Trophoblast cell (in vitro differentiated cells and primary cell): ENCODE measurements around the gene USP6. TPM values are rescaled to one million over a fixed set of nuclear protein-coding genes. Genes with fewer than 3 reads are reported as not detected.
"Not testable (repeated sequence)": the region's sequence is repeated elsewhere in the genome, so short reads cannot be mapped to it uniquely, and the experiment has no call there.

Experiments
- DNase-seq, 2 donors: peaks; one replicate each; pipeline ENCODE4 v3.0.0-alpha.2; 2016
- H2AFZ ChIP-seq: 2 replicates; pipeline ENCODE4 v1.6.1; 2013; ENCODE audit warnings: low read length, moderate library complexity, mild to moderate bottlenecking; ENCODE audit not compliant: insufficient read depth, poor library complexity
- H2AK5ac ChIP-seq: 2 replicates; pipeline ENCODE4 v1.6.1; 2013; ENCODE audit warnings: mild to moderate bottlenecking, low read length
- H2BK120ac ChIP-seq: 2 replicates; pipeline ENCODE4 v1.6.1; 2013; ENCODE audit warnings: low read length, mild to moderate bottlenecking, moderate library complexity; ENCODE audit not compliant: insufficient read depth, poor library complexity
- H2BK12ac ChIP-seq: 2 replicates; pipeline ENCODE4 v1.6.1; 2013; ENCODE audit warnings: mild to moderate bottlenecking, low read length, moderate library complexity
- H2BK5ac ChIP-seq: 2 replicates; pipeline ENCODE4 v1.6.1; 2013; ENCODE audit warnings: low read length, low read depth, moderate library complexity, mild to moderate bottlenecking; ENCODE audit not compliant: poor library complexity
- H3K14ac ChIP-seq: 2 replicates; pipeline ENCODE4 v1.6.1; 2013; ENCODE audit warnings: mild to moderate bottlenecking, low read length
- H3K18ac ChIP-seq: 2 replicates; pipeline ENCODE4 v1.6.1; 2013; ENCODE audit warnings: mild to moderate bottlenecking, low read length
- H3K23ac ChIP-seq: 2 replicates; pipeline ENCODE4 v1.6.1; 2013; ENCODE audit warnings: low read length
- H3K27ac ChIP-seq: 2 replicates; pipeline ENCODE4 v1.5.1; 2013; ENCODE audit warnings: low read depth, mild to moderate bottlenecking, inconsistent platforms, low read length, moderate library complexity
- H3K27me3 ChIP-seq: 2 replicates; pipeline ENCODE4 v1.6.1; 2013; ENCODE audit warnings: inconsistent platforms, mild to moderate bottlenecking, low read length, moderate library complexity; ENCODE audit not compliant: insufficient read depth
- H3K36me3 ChIP-seq, 2 experiments: 1 replicate in 1 of 2; 2 replicates in 1 of 2; pipeline ENCODE4 v1.6.1; 2013; ENCODE audit warnings: low read length in 2 of 2, mild to moderate bottlenecking in 2 of 2, moderate library complexity in 1 of 2; ENCODE audit not compliant: insufficient read depth in 2 of 2, control insufficient read depth in 1 of 2
- H3K4ac ChIP-seq: 2 replicates; pipeline ENCODE4 v1.6.1; 2013; ENCODE audit warnings: low read depth, mild to moderate bottlenecking, low read length, moderate library complexity
- H3K4me1 ChIP-seq, 2 experiments: 1 replicate in 1 of 2; 2 replicates in 1 of 2; pipeline ENCODE4 v1.6.1; 2013; ENCODE audit warnings: low read length in 2 of 2, mild to moderate bottlenecking in 2 of 2, moderate library complexity in 1 of 2; ENCODE audit not compliant: insufficient read depth in 2 of 2, control insufficient read depth in 1 of 2
- H3K4me2 ChIP-seq: 2 replicates; pipeline ENCODE4 v1.6.1; 2013; ENCODE audit warnings: inconsistent platforms, mild to moderate bottlenecking, low read length, moderate library complexity
- H3K4me3 ChIP-seq: 2 replicates; pipeline ENCODE4 v1.5.1; 2013; ENCODE audit warnings: mild to moderate bottlenecking, low read depth, low read length, inconsistent platforms
- H3K79me1 ChIP-seq: one replicate; pipeline ENCODE4 v1.6.1; 2013; ENCODE audit warnings: low read length
- H3K79me2 ChIP-seq: 2 replicates; pipeline ENCODE4 v1.6.1; 2013; ENCODE audit warnings: low read length, mild to moderate bottlenecking; ENCODE audit not compliant: control insufficient read depth, insufficient read depth, poor library complexity
- H3K9ac ChIP-seq: 2 replicates; pipeline ENCODE4 v1.6.1; 2013; ENCODE audit warnings: mild to moderate bottlenecking, low read length
- H3K9me3 ChIP-seq: 2 replicates; pipeline ENCODE4 v1.6.1; 2013; ENCODE audit warnings: low read depth, mild to moderate bottlenecking, control low read depth, inconsistent platforms, low read length; ENCODE audit not compliant: insufficient read depth
- H4K12ac ChIP-seq: 2 replicates; pipeline ENCODE4 v1.6.1; 2013; ENCODE audit warnings: low read depth, mild to moderate bottlenecking, low read length, moderate library complexity
- H4K8ac ChIP-seq: 2 replicates; pipeline ENCODE4 v1.6.1; 2013; ENCODE audit warnings: low read depth, mild to moderate bottlenecking, low read length, moderate library complexity
- H4K91ac ChIP-seq: one replicate; pipeline ENCODE4 v1.6.1; 2013; ENCODE audit warnings: low read depth, mild to moderate bottlenecking, low read length, moderate library complexity
- WGBS: extraction: QIAGEN DNeasy Blood & Tissue Kit; methylation state at CpG from one replicate; pipeline ENCODE4 v1.1.7; 2013; ENCODE audit warnings: missing lambda C conversion rate; ENCODE audit not compliant: insufficient read length, insufficient coverage; ENCODE audit errors: extremely low coverage; 5-methylcytosine and 5-hydroxymethylcytosine counted together
- polyA plus RNA-seq: library from polyadenylated mRNA; stranded (reverse); fragments of 200-250 nt; gene quantifications from 2 replicates; pipeline ENCODE4 v1.2.3, GENCODE V29; 2013

The USP6 gene
- not detected in 2 replicates for polyA plus RNA-seq

DNA sequence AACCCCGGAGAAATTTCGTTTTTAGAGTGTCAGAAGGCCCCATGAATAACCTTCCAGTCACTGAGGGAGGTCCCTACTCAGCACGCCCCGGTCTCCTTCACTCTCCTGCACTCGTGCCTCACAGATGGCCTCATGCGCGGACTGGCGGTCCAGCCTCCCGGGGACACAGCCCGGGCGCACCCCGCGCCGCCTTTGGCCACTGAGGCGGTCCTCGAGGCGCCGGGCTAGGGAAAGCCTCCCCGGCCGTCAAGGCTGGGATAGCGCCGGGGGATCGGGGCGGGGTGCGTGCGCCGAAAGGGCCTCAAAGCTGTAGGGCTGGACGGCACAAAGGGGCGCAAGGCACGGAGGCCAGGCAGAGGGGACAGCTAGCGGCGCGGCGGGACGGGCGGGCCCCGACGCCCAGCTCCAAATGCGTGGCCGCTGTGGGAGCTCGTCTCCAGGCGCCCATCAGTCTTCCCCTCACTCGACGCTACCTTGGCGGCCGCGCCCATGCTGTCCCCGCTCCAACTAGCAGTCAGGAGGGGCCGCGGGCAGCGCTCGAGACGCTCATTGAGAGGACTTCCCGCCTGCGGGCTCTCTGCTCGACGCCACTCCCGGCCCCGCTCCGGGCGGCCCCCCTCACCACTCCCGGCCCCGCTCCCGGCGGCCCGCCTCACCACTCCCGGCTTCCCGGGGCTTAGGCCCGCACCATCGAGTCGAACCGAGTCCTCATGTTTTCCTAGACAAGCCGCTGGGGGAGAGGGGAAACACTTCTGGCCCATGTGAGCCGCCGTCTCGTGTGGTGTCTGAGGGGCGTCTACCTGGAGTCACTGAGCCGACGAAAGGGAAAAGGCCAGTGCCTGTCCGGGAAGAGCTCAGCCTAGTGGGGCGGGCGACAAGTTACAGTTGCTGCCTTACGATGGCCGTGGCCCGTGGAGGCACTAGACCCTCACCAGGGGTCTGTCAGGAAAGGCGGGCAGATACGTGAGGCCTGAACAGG lies at the start of gene USP6:
Gene USP6, plus strand, starts transcription at position 360 of the 979 bp plus-strand sequence. CDS start 14,336 bp downstream, outside the sequence.
- Histone ChIP-seq H3K27ac (no peak within 1 kb of the TSS), H2AFZ (no peak within 1 kb of the TSS), H3K4me2 (no peak within 1 kb of the TSS), H2AK5ac (no peak within 1 kb of the TSS), H2BK120ac (no peak within 1 kb of the TSS), H3K79me1 (peaks cover 8% of the 10 kb centered on the region), H3K4me3 (no peak within 1 kb of the TSS), H4K8ac (no peak within 1 kb of the TSS), H3K23ac (no peak within 1 kb of the TSS), H2BK5ac (no peak within 1 kb of the TSS), H2BK12ac (no peak within 1 kb of the TSS), H3K36me3 (no peaks in the 10 kb centered on the region), H3K14ac (no peak within 1 kb of the TSS), H4K12ac (no peak within 1 kb of the TSS), H3K79me2 (peaks cover 8% of the 10 kb centered on the region), H3K18ac (no peak within 1 kb of the TSS), H3K4ac (no peak within 1 kb of the TSS), H3K9me3 (peaks cover 8% of the 10 kb centered on the region), H3K4me1 (peaks cover 0 to 1% of the 10 kb centered on the region in 2 experiments), H3K27me3 (no peaks in the 10 kb centered on the region), H3K9ac (no peak within 1 kb of the TSS), H4K91ac (no peak within 1 kb of the TSS)
- no CpG with 5 or more reads among the region's 87 CpGs for WGBS
- DNase-seq, result no peak

GRCh38 chr17:5068236-5068635 lies 47.6 kb upstream of the USP6 start:
- no peak overlapping the region for H3K4ac ChIP-seq
- no peak overlapping the region for H3K27ac ChIP-seq
- H2AK5ac ChIP-seq, result no peak overlapping the region
- H4K8ac ChIP-seq, result no peak overlapping the region
- H3K14ac ChIP-seq, result no peak overlapping the region
- H3K9me3 ChIP-seq, result no peaks in the 10 kb centered on the region
- no peak overlapping the region for H2BK12ac ChIP-seq
- WGBS, result no CpG with 5 or more reads among the region's 3 CpGs
- H2AFZ ChIP-seq, result no peak overlapping the region
- no peak overlapping the region for H3K4me2 ChIP-seq
- H4K12ac ChIP-seq, result no peak overlapping the region
- no peak overlapping the region for H3K18ac ChIP-seq
- H3K4me1 ChIP-seq, result no peaks in the 10 kb centered on the region
- no peak overlapping the region for H4K91ac ChIP-seq
- no peak overlapping the region for H3K23ac ChIP-seq
- H2BK5ac ChIP-seq, result no peak overlapping the region
- H3K36me3 ChIP-seq, result no peaks in the 10 kb centered on the region
- H2BK120ac ChIP-seq, result no peak overlapping the region
- H3K9ac ChIP-seq, result no peak overlapping the region
- H3K79me1 ChIP-seq, result no peaks in the 10 kb centered on the region
- H3K4me3 ChIP-seq, result no peak overlapping the region
- no peak for DNase-seq
- H3K27me3 ChIP-seq, result no peaks in the 10 kb centered on the region
- H3K79me2 ChIP-seq, result no peaks in the 10 kb centered on the region

DNA sequence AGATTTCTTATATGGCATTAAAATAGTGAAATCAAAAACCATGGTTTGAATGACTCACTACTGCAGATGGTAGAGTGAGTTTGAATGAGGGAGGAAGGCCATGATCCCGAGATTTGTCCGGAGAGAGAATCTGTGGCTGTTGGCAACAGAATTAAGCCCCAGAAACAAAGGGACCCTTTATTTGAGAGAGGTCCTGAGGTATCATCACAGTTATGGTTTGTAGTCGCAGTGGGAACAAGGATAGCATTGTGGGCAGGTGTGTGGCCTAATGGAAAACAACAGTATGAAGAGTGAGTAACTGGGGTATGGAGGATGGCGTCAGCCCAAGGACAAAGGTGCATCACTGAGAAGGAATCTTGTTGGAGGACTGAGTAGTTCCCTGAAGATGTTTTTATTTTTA lies 46.1 kb upstream of the USP6 start:
- no peak overlapping the region for H2AK5ac ChIP-seq
- peak overlapping the region; percentile 56 for H3K9ac ChIP-seq
- no peak overlapping the region for H3K4ac ChIP-seq
- H3K36me3 ChIP-seq, result no peaks in the 10 kb centered on the region
- peak; percentile 5 to 35 for DNase-seq
- H4K12ac ChIP-seq, result no peak overlapping the region
- H3K4me1 ChIP-seq, result no peaks in the 10 kb centered on the region
- no peak overlapping the region for H2BK5ac ChIP-seq
- H3K23ac ChIP-seq, result no peak overlapping the region
- H3K27me3 ChIP-seq, result no peaks in the 10 kb centered on the region
- H3K9me3 ChIP-seq, result no peaks in the 10 kb centered on the region
- H3K79me2 ChIP-seq, result no peaks in the 10 kb centered on the region
- H3K79me1 ChIP-seq, result no peaks in the 10 kb centered on the region
- H4K8ac ChIP-seq, result no peak overlapping the region
- H3K14ac ChIP-seq, result no peak overlapping the region
- H4K91ac ChIP-seq, result no peak overlapping the region
- H2AFZ ChIP-seq, result no peak overlapping the region
- H3K4me3 ChIP-seq, result no peak overlapping the region
- no peak overlapping the region for H3K4me2 ChIP-seq
- no peak overlapping the region for H2BK12ac ChIP-seq
- no peak overlapping the region for H3K27ac ChIP-seq
- no peak overlapping the region for H2BK120ac ChIP-seq
- no CpG with 5 or more reads among the region's 4 CpGs for WGBS
- H3K18ac ChIP-seq, result no peak overlapping the region

- not testable (repeated sequence) for H3K79me1 ChIP-seq, H3K27ac ChIP-seq, H3K14ac ChIP-seq, H3K4me1 ChIP-seq, H3K4me3 ChIP-seq, H3K23ac ChIP-seq, H4K91ac ChIP-seq, H2AFZ ChIP-seq, H3K4me2 ChIP-seq, H4K8ac ChIP-seq, H3K27me3 ChIP-seq, DNase-seq, H2BK5ac ChIP-seq, H2BK120ac ChIP-seq, H3K36me3 ChIP-seq, H3K4ac ChIP-seq, H3K79me2 ChIP-seq, H3K9ac ChIP-seq, H4K12ac ChIP-seq, H2AK5ac ChIP-seq, H3K18ac ChIP-seq, H2BK12ac ChIP-seq
- H3K9me3 ChIP-seq, result peaks cover 13% of the 10 kb centered on the region
- no CpG with 5 or more reads among the region's 5 CpGs for WGBS
These were observed 40.4 kb upstream of the USP6 start for GRCh38 chr17:5075472-5075871.
